GM21515 (cell line): ENCODE results near the gene RHOV.

ENCODE experiments used
- ATAC-seq: cut with Tn5 transposase; IDR thresholded peaks from one replicate; pipeline ENCODE4 v1.9.1; 2021; ENCODE audit not compliant: unreplicated experiment

RHOV gene

DNA sequence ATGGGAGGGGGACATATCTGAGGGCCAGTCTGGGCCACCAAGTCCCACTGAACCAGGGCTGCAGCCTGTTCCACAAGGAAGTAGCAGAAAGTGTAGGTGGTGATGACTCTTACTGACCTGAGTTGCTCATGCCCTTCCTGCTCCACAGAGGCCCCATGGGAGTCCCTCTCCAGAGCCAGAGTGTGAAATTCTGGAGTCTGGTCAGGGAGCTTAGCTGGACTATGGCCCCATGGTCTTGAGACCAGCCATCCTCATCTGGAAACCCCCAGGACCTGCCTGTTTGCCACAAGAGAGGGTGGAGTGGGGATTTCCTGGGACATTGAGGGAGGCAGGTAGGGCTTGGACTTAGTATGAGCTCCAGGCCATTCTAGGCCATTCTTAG lies 27.2 kb downstream of the RHOV start:
- no peak for ATAC-seq

DNA sequence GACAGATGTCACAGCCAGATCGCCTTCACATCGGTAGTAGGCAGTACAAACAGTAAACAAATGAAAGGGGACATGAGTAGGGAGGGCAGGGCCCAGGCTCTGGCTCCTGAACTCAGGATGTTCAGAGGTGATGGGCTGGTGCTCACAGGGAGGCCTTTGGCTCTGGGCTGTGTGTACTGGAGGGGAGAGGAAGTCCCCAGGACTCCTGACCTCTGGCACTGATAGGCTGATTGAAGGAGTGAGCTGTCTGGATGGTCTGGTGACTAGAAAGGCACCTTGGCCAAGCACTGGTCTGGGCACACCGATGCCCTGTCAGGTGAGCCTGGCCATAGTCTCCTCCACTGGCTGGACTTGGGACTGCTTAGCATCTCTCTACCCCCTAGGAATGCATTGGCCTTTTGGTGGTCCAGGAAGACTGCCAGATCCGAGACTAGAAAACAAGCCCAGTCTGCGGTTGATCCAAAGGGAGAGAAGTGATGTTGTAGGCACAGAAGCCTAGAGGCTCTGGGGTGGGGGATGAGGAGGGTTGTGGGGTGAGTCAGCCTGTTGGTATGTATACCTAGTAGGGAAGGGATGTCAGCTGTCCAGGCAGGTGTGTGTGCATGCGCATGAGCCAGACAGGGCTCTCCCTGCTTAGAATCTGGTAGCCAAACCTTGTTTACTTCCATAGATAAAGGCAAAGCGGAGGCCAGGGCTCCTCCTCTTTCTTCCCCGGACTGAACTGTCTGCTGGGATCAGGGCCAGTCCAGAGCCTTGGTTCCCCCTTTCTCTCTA lies 28.3 kb downstream of the RHOV start:
- ATAC-seq: no peak

DNA sequence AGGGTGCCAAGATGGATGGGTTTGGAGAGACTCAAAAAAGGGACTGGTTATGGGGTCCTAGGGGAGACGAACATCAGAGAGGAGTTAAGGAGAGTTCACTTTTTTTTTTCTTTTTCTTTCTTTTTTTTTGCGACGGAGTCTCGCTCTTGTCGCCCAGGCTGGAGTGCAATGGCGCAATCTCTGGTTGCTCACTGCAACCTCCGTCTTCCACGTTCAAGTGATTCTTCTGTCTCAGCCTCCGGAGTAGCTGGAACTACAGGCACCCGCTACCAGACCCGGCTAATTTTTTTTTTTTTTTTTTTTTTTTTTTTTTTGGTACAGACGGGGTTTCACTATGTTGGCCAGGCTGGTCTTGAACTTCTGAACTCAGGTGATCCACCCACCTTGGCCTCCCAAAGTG lies 29.0 kb downstream of the RHOV start:
- no peak for ATAC-seq

DNA sequence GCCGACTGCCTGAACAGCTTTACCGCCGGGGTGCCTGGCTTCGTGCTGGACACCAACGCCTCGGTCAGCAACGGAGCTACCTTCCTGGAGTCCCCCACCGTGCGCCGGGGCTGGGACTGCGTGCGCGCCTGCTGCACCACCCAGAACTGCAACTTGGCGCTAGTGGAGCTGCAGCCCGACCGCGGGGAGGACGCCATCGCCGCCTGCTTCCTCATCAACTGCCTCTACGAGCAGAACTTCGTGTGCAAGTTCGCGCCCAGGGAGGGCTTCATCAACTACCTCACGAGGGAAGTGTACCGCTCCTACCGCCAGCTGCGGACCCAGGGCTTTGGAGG lies 29.4 kb downstream of the RHOV start:
- no peak for ATAC-seq

DNA sequence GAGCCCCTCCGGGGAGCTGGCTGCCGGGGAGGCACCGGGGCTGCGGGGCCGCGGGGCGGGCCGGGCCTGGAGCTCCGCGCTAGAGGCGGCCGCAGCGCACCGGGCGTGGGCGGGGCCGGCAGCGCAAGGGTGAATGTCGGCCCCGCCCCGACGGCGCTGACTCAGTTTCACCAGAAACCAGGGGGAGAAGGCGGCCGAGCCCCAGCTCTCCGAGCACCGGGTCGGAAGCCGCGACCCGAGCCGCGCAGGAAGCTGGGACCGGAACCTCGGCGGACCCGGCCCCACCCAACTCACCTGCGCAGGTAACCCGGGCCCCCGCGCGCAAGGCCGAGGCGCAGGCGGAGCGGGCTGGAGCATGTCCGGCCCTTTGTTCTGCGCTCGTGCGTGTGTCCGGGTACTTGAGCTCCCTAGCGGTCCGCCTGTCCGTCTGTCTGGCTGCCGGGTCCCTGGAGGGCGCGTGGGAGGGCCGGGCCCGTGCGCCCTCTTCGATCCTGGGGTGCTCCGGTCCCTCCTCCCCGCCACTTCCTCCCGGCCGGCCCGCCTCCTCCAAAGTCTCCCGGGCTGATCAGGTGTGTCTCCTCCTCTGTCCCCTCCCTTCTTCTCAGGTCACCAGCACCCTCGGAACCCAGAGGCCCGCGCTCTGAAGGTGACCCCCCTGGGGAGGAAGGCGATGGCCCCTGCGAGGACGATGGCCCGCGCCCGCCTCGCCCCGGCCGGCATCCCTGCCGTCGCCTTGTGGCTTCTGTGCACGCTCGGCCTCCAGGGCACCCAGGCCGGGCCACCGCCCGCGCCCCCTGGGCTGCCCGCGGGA lies 29.9 kb downstream of the RHOV start, which contains the start of gene SPINT1:
Gene SPINT1 (plus strand): TSS at position 164 of the 811 bp plus-strand sequence. CDS start 507 bp downstream, at position 671.
- ATAC-seq: no peak

DNA sequence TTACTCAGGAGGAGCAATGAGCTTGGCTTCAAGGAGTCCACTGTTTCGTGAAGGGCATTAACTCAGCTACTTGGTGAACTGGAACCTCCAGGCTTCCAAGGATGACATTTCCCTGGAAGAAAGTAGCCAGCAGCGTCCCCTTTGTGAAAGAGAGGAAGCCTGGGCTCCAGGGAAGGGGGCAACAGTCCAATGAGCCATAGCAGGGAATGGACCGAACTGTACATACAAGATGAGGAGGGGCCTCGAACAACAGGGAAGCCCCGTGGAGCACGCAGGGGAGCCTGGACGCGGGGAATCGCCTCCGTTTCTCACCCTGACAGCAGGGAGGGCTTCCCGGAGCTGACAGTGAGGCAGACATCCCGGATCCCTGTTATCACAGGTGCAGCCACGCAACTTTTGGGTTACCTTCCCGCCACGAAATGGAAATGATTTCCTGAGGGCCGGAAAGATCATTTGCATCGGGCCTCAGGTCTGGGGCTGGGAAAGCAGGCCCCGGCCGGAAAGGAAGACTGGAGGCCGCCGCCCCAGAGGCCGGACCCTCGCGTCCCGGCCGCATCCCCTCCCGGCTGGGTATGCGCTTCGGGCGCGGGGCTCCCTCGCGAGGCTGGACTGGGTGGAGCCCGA lies 30.7 kb downstream of the RHOV start:
- no peak for ATAC-seq

DNA sequence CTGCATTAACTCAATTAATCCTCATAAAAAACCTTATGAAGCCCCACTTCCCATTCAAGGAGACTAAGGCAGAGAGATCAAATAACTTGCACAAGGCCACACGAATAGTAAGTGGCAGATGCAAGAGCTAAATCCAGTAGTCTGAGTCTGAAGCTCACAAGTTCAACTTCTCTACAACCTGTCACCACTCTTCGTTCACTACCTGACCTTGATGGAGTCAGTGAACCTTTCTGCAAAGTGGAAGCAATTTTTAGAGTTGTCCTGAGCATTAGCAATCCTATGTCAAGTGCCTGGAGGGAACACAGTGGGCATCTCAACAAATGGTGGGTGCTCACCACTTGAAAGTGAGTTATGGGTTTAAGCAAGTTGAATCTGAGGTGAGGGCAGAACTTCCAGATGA lies 32.3 kb downstream of the RHOV start:
- ATAC-seq: no peak

DNA sequence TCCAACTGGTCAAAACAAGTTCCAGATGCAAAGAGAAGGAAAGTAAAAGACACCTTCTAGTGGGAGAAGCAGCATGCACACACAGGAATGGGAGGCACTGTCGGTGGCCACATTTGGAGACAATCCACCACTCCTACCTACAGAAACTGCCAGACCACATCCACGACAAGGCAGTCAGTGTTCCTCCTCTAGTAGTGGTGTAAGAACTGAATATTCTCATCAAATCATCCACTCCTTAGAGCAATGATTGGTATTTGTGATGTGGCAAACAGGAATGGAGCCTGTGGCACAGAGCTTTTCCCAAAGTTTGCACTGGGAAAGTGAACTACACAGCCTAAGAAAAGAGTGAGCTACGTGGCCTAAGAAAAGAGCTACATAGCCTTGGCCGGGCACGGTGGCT lies 35.3 kb downstream of the RHOV start:
- ATAC-seq: no peak

DNA sequence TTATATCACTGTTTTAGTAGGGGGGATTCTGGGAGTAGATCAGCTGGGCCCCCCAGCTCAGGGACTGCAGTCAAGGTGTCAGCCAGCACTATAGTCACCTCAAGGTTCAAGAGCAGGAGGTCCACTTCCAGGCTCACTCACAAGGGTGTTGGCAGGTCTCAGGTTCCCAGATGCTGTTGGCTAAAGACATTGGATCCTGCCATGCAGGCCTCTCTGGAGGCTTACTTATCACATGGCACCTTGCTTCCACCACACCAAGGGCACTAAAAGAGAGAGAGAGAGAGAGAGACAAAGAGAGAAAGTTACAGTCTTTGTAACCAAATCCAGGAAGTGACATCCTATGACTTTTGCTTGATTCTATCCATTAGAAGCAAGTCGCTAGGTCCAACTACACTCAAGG lies 38.0 kb downstream of the RHOV start:
- ATAC-seq: no peak

DNA sequence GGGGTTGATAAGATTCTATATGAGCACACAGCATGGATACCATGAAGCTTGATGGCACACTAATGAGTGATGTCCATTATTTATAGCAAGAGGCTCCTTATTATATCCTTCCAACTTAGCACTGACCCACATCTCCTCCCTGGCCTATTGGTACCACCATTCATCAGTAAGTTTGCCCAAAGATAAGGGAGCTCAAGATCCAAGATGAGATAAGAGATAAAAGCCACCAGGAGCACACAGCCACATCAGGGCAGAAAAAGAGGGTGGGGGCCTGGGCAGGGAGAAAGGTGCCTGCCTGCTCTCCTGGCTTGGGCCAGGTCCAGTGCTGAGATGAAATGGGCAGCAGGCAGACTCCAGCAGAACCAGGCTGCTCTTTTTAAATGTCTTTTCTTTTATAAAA lies 41.1 kb downstream of the RHOV start:
- ATAC-seq: no peak

DNA sequence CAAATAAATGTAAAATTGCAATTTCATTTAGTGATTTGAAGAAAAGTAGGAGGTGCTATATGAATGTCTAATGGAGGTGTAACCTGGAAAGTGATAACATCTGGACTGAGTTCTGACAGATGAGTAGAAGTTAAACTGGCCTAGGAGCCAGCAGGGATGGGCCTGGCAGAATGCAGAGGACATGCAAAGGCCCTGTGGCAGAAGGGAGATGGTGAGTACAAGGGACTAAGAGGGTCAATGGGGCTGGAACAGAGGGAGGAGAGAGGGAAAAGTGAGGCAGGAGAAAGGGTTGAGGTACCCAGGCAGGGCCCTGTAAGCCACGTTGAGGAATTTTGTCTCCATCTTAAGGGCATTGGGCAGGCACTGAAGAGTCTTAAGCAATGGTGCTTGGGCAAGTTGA lies 42.2 kb downstream of the RHOV start:
- ATAC-seq: no peak

DNA sequence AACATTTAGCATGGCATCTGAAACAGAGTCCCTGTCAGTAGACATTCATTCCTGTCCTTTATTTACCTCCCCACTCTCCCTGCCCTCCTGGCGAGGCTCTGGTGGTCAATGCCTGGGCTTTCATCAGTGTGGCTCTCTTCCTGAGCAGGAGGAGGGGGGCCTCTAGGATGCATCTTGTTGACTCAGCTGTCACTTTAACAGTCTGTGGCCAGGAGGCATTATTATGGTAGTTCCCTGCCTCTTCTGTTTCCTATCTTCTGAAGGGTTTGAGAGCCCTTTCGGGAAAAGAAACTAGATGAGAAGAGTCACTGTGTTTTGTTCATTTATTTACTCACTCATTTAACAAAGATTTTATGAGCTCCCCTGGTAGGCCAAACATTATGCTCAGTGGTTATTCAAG lies 43.1 kb downstream of the RHOV start:
- ATAC-seq: no peak

DNA sequence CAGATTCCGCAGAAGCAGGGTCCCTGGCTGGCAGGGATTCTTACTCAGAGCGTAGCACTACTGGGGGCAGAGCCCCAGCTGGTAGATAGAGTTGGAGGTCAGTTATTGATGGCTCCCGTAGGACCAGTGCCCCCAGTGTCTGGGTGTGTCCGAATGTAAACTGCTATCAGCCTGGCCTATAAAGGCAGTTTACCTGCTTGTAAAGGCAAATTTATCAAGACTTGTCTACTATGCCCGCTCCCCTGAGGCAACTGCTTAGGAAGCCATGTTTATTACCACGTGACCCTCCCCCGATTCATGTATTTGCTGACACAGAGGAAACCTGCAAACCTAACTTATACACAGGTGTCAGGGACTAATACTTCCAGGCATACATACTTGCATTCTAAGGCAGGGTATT lies 44.9 kb downstream of the RHOV start:
- ATAC-seq: no peak

DNA sequence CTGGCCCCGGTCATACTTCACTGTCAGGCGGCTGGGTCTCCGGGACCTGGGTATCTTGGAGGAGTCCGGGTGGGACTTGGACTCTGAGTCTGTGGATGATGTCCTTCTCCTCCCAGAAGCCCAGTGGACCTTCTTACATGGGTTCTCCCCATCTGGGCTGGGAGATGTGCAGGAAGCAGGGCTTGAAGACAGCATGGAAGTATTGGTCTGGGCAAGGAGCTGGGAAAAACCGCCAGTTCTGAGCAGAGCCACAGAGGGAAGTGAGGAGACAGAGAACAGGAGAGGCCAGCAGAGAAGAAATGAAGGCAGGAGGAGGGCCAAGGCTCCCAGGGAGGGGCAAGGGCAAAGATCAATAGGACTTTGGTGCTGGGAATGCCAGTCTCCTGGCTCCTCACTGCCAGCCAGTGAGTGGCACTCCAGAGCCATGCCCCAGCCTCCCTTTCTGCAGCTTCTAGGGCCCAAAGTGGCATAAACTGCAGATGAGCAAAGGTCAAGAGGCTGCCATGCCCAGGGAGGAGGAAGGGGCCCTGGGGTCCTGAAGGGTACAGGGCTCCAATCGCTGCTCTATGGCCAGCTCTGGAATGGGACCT lies 45.5 kb downstream of the RHOV start, which contains the start of gene PPP1R14D:
Gene PPP1R14D (minus strand): TSS at position 262 of the 590 bp plus-strand sequence. CDS start 67 bp downstream, at position 195.
- no peak for ATAC-seq

DNA sequence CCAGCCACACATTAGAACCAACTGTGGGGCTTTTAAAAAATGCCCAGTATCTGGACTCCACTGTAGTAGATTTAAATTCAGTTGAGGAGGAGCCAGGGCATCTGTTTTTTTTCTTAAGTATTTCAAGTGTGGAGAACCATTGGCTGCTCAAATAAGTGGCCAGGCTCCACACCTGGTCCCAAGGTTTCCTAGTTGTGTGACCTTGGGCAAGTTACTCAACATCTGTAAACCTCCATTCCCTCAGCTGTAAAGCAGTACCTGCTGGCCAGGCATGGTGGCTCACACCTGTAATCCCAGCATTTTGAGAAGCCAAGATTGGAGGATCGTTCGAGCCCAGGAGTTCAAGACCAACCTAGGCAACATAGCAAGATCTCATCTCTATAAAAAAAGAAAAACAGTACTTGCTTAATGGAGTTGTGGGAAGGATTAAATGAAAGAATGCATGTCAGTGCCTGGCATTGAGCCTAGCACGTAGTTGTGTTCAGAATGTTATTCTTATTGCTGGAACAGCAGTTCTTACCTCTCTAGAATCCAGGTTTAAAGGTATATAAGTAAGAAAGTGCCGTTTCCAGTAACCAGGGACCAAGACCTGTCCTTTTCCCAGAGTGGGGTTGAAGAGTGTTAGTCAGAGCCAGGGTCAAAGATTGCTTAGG lies 47.5 kb downstream of the RHOV start:
- ATAC-seq: no peak

DNA sequence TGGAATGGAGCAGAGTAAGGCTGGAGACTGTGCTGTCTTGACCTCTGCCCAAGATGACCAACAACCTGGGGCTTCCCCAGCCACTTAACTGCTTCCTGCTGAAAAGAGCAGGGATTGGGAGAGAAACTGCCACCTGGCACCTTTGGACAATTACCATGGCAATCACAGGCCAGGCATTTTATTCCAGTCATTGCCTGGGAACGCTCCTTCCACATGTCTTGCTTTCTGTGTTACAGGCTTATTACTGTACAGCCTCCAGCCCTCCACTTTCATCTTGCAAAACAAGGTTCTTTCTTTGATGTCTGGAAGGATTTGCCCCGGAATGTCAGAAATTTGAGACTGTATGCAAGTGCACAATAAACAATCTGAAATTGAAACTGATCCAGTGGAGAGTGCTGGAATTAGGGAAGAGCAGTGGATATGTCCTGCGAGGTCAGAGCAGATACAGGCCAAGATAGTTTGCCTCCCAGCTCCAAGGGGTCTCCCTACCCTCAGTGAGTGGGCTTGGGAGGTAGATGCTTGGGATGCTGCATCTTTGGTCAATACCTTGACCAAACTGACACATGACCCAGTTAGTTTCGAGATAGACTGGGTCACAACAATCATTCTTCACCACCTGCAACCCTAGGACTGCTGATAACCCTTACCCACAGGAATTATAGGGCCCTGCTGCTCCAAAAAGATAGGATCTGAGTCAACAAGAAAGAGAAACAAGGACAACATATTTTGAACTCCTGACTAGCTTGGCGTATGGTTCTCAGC lies 48.2 kb downstream of the RHOV start:
- no peak for ATAC-seq

DNA sequence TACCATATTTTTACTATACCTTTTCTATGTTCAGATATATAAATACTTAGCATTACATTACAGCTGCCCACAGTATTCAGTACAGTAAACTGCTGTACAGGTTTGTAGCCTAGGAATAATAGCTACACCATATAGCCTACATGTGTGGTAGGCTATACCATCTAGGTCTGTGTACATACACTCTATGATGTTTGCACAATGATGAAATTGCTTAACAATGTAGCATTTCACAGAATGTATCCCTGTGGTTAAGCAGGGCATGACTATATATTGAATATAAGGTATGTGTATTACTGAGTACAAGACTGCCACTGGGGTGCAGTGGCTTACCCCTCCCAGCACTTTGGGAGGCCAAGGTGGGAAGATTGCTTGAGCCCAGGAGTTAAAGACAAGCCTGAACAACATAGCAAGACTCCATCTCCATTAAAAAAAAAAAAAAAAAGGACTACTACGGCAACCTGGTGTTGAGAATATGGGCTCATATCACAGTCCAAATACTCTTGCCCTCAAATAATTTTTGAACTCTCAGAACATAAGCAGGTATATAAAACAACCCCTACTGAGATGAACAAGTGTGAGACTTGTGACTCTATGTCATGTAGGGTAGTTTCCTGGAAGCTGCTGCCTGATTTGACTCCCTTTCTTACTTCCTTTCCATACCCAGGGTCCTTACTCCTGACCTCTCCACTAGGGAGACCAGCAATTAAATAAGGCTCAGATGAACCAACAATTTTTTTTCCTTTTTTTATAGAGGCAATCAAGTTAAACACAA lies 50.3 kb downstream of the RHOV start:
- no peak for ATAC-seq
